ENCODE data around the gene RAET1L.

GRCh38 chr6:150026976-150027805 lies 1.9 kb upstream of the RAET1L start:
- no peak for TF ChIP-seq CTCF (IDR thresholded peaks at IDR 0.05)
- TF ChIP-seq POLR2A (IDR thresholded peaks at IDR 0.05): no peak
